Rectal smooth muscle tissue (tissue), 1 donor: ENCODE results near the gene TMEM123.
A peak's percentile ranks its signal among the peaks of the same experiment; 100 is the strongest.
"Not testable (repeated sequence)": the region's sequence is repeated elsewhere in the genome, so short reads cannot be mapped to it uniquely, and the experiment has no call there.

Experiments used
- H3K27ac ChIP-seq: one replicate; pipeline ENCODE4 v1.7.0; 2013; ENCODE audit warnings: low read depth, low read length, inconsistent platforms
- H3K27me3 ChIP-seq: one replicate; pipeline ENCODE4 v1.7.0; 2013; ENCODE audit warnings: low read length; ENCODE audit not compliant: control insufficient read depth, insufficient read depth
- H3K36me3 ChIP-seq: one replicate; pipeline ENCODE4 v1.7.0; 2013; ENCODE audit warnings: low read length; ENCODE audit not compliant: control insufficient read depth, insufficient read depth
- H3K4me1 ChIP-seq: one replicate; pipeline ENCODE4 v1.7.0; 2013; ENCODE audit warnings: low read length; ENCODE audit not compliant: control insufficient read depth, insufficient read depth
- H3K4me3 ChIP-seq: one replicate; pipeline ENCODE4 v1.7.0; 2013; ENCODE audit warnings: low read length
- H3K9ac ChIP-seq: one replicate; pipeline ENCODE4 v1.7.0; 2013; ENCODE audit warnings: low read length

The TMEM123 gene

GRCh38 chr11:102377891-102378290 lies 74.7 kb downstream of the TMEM123 start:
- H3K9ac ChIP-seq: no peak overlapping the region
- H3K27ac ChIP-seq: no peak overlapping the region
- H3K27me3 ChIP-seq: no peaks in the 10 kb centered on the region
- no peaks in the 10 kb centered on the region for H3K4me1 ChIP-seq
- peaks cover 9% of the 10 kb centered on the region for H3K36me3 ChIP-seq
- no peak overlapping the region for H3K4me3 ChIP-seq

- Histone ChIP-seq H3K27ac (no peak overlapping the region), H3K27me3 (no peaks in the 10 kb centered on the region), H3K36me3 (peaks cover 7% of the 10 kb centered on the region), H3K4me1 (no peaks in the 10 kb centered on the region), H3K4me3 (no peak overlapping the region), H3K9ac (no peak overlapping the region)
These were observed 76.7 kb downstream of the TMEM123 start for GRCh38 chr11:102375720-102376399.

- H3K36me3 ChIP-seq, H3K4me1 ChIP-seq, H3K9ac ChIP-seq, H3K4me3 ChIP-seq, H3K27me3 ChIP-seq, H3K27ac ChIP-seq: not testable (repeated sequence)
These were observed 77.7 kb downstream of the TMEM123 start for GRCh38 chr11:102374633-102375424.

GRCh38 chr11:102368472-102368871 lies 84.1 kb downstream of the TMEM123 start:
- H3K9ac ChIP-seq: no peak overlapping the region
- H3K4me3 ChIP-seq: no peak overlapping the region
- no peak overlapping the region for H3K27ac ChIP-seq
- no peaks in the 10 kb centered on the region for H3K27me3 ChIP-seq
- H3K36me3 ChIP-seq: peaks cover 3% of the 10 kb centered on the region
- H3K4me1 ChIP-seq: no peaks in the 10 kb centered on the region

- H3K36me3 ChIP-seq: peaks cover 3% of the 10 kb centered on the region
- H3K9ac ChIP-seq: no peak overlapping the region
- H3K27ac ChIP-seq: no peak overlapping the region
- H3K27me3 ChIP-seq: no peaks in the 10 kb centered on the region
- no peaks in the 10 kb centered on the region for H3K4me1 ChIP-seq
- H3K4me3 ChIP-seq: no peak overlapping the region
These were observed 85.2 kb downstream of the TMEM123 start for GRCh38 chr11:102367364-102367763.

GRCh38 chr11:102364991-102365390 lies 87.6 kb downstream of the TMEM123 start:
- Histone ChIP-seq H3K4me1 (no peaks in the 10 kb centered on the region), H3K36me3 (peaks cover 12% of the 10 kb centered on the region), H3K9ac (no peak overlapping the region), H3K27me3 (no peaks in the 10 kb centered on the region), H3K4me3 (no peak overlapping the region), H3K27ac (no peak overlapping the region)

GRCh38 chr11:102361086-102362031 lies 91.2 kb downstream of the TMEM123 start:
- H3K36me3 ChIP-seq: peaks cover 9% of the 10 kb centered on the region
- no peak overlapping the region for H3K4me3 ChIP-seq
- peaks cover 4% of the 10 kb centered on the region for H3K4me1 ChIP-seq

GRCh38 chr11:102360681-102361080 lies 91.9 kb downstream of the TMEM123 start:
- no peak overlapping the region for H3K4me3 ChIP-seq
- peaks cover 9% of the 10 kb centered on the region for H3K36me3 ChIP-seq
- H3K27ac ChIP-seq: no peak overlapping the region
- no peaks in the 10 kb centered on the region for H3K27me3 ChIP-seq
- H3K4me1 ChIP-seq: peaks cover 4% of the 10 kb centered on the region
- H3K9ac ChIP-seq: no peak overlapping the region

More at GRCh38 chr11:102361086-102362031, 91.2 kb downstream of the TMEM123 start:
- Histone ChIP-seq H3K27me3 (no peaks in the 10 kb centered on the region), H3K9ac (no peak overlapping the region), H3K27ac (no peak overlapping the region)

- H3K4me1 ChIP-seq: peaks cover 4% of the 10 kb centered on the region
- H3K4me3 ChIP-seq: no peak overlapping the region
- H3K27me3 ChIP-seq: no peaks in the 10 kb centered on the region
- H3K27ac ChIP-seq: no peak overlapping the region
- H3K9ac ChIP-seq: no peak overlapping the region
- peaks cover 9% of the 10 kb centered on the region for H3K36me3 ChIP-seq
These were observed 93.2 kb downstream of the TMEM123 start for GRCh38 chr11:102359372-102359771.

- H3K27me3 ChIP-seq: no peaks in the 10 kb centered on the region
- H3K4me1 ChIP-seq: peaks cover 4% of the 10 kb centered on the region
- peaks cover 9% of the 10 kb centered on the region for H3K36me3 ChIP-seq
- no peak overlapping the region for H3K27ac ChIP-seq
- H3K4me3 ChIP-seq: no peak overlapping the region
- H3K9ac ChIP-seq: no peak overlapping the region
These were observed 95.4 kb downstream of the TMEM123 start for GRCh38 chr11:102357116-102357515.

GRCh38 chr11:102347462-102348370 lies 104.8 kb downstream of the TMEM123 start:
- H3K9ac ChIP-seq: peak overlapping the region; percentile 25
- no peaks in the 10 kb centered on the region for H3K27me3 ChIP-seq
- peaks cover 16% of the 10 kb centered on the region for H3K4me1 ChIP-seq
- H3K36me3 ChIP-seq: peaks cover 3% of the 10 kb centered on the region
- peak overlapping the region; percentile 87 for H3K4me3 ChIP-seq
- H3K27ac ChIP-seq: peak overlapping the region; percentile 97
